ENCODE results near the gene GPR37. TPM values are rescaled to one million over a fixed set of nuclear protein-coding genes. Genes with fewer than 3 reads are reported as not detected.

The GPR37 gene
- total RNA-seq, 4 donors from 2014 or later, result 3.1 to 6.9 (median 6.1) TPM

DNA sequence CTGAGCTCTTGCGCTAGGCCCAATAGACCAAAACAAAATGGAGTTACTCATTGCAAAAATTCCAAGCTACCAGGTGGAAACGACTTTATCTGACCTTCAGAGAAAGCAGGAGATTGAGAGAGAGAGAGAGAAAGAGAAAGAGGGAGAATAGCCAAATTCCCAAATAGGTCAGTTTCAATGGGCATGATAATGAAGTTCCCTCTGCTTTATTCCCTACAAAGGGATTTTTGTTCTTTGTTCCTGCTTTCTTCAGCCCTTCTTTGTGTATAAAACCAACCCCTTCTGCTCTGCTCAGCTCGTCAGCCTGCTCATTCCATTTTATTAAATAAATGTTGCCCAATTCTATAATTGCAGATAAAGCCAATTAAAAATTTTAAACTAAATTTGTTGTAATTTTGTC lies 45.0 kb upstream of the GPR37 start:
- TF ChIP-seq POLR2AphosphoS5 (IDR thresholded peaks at IDR 0.05), result no peak
- no peak for TF ChIP-seq POLR2A (IDR thresholded peaks at IDR 0.05)
- TF ChIP-seq, protein P1, sequence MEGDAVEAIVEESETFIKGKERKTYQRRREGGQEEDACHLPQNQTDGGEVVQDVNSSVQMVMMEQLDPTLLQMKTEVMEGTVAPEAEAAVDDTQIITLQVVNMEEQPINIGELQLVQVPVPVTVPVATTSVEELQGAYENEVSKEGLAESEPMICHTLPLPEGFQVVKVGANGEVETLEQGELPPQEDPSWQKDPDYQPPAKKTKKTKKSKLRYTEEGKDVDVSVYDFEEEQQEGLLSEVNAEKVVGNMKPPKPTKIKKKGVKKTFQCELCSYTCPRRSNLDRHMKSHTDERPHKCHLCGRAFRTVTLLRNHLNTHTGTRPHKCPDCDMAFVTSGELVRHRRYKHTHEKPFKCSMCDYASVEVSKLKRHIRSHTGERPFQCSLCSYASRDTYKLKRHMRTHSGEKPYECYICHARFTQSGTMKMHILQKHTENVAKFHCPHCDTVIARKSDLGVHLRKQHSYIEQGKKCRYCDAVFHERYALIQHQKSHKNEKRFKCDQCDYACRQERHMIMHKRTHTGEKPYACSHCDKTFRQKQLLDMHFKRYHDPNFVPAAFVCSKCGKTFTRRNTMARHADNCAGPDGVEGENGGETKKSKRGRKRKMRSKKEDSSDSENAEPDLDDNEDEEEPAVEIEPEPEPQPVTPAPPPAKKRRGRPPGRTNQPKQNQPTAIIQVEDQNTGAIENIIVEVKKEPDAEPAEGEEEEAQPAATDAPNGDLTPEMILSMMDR (IDR thresholded peaks at IDR 0.05), result no peak
- no peak for TF ChIP-seq EP300 (IDR thresholded peaks at IDR 0.05)
- Histone ChIP-seq H3K9me3 (no peaks in the 10 kb centered on the region), H3K27ac (no peak overlapping the region), H3K4me1 (no peaks in the 10 kb centered on the region), H3K4me3 (no peak overlapping the region), H3K36me3 (no peaks in the 10 kb centered on the region), H3K27me3 (no peaks in the 10 kb centered on the region)
- WGBS, result 65% methylated on average over 3 of the region's 3 CpGs
- DNase-seq (ENCODE audit: low spot score in 2 of 2), result no peak

DNA sequence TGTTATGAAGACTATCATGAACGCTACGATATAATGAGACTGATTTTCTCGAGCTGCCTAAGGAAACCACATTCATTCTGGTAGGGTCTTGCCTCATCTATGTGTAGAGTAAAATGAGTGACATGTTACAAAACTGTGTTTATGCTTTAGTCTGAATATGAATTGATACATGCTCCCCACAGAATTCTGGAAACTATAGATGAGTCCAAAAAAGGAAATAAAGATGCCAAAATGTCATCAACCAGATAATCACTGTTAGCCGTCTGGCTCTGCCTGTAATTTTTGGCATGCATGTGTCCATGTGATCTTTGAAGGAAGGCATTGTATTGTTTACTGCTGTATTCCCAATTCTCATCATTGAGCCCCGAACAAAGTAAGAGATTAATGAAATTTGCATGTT lies 42.6 kb upstream of the GPR37 start:
- Histone ChIP-seq H3K27ac (no peak overlapping the region), H3K27me3 (no peaks in the 10 kb centered on the region), H3K4me1 (no peaks in the 10 kb centered on the region), H3K4me3 (no peak overlapping the region), H3K9me3 (no peaks in the 10 kb centered on the region), H3K36me3 (no peaks in the 10 kb centered on the region)
- WGBS, result 76% methylated on average over 5 of the region's 5 CpGs
- no peak for TF ChIP-seq EP300 (IDR thresholded peaks at IDR 0.05)
- no peak for TF ChIP-seq POLR2AphosphoS5 (IDR thresholded peaks at IDR 0.05)
- TF ChIP-seq, protein P1 (IDR thresholded peaks at IDR 0.05), result no peak
- no peak for DNase-seq (ENCODE audit: low spot score in 2 of 2)

DNA sequence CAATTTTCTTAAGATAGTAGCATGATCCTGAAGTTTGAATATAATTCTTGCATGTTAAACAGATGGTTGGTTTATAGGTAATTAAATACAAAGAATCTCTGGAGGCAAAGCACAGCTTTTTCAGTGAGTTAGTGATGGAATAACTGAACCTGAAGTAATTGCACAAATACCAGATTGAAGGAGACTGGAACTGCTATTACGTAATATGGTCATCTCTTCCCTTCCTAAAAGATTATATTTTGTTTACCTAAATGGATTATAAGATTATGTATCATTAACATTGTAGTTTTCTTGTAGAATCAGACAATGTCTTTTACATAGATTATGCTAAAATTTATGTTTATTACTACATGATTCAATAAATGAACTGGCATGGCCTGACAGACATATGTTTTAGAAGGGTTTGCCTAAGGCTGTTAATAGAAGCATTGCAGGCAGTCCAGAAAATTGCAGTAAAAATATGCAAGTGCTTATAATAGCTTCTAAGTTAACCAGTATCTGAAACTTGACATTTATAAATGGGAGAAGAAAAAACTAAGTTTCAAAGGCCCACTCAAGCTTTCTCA lies 35.8 kb upstream of the GPR37 start:
- no peaks in the 10 kb centered on the region for H3K36me3 ChIP-seq
- no peaks in the 10 kb centered on the region for H3K9me3 ChIP-seq
- H3K4me1 ChIP-seq, result no peaks in the 10 kb centered on the region
- peaks cover 3% of the 10 kb centered on the region for H3K27me3 ChIP-seq
- TF ChIP-seq POLR2A (IDR thresholded peaks at IDR 0.05) (no peak), EP300 (IDR thresholded peaks at IDR 0.05) (no peak), POLR2AphosphoS5 (IDR thresholded peaks at IDR 0.05) (no peak)
- TF ChIP-seq, protein P1 (IDR thresholded peaks at IDR 0.05), result no peak
- 97% methylated on average over 1 of the region's 1 CpG for WGBS
- H3K4me3 ChIP-seq, result no peak overlapping the region
- no peak overlapping the region for H3K27ac ChIP-seq
- no peak for DNase-seq (ENCODE audit: low spot score in 2 of 2)

DNA sequence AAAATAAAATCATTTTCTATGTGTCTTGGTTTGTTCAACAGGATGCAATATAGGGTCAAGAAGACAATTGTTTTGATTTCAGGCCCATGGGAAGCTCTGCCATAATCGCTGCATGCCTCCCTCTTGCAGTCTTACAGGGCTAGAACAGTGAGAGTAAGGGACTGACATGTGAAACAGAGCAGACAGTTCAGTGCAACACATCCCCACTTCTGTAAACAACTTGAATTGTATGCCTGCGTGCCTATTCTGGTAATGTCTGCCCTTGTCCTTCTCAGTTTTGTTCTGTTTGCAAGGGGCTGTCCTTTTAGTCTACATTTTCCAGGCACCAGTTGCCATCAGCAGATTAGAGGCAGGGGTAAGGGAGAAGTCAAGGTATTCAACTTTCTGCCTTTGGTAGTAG lies 34.8 kb upstream of the GPR37 start:
- H3K4me3 ChIP-seq, result no peak overlapping the region
- no peaks in the 10 kb centered on the region for H3K9me3 ChIP-seq
- TF ChIP-seq POLR2AphosphoS5 (IDR thresholded peaks at IDR 0.05) (no peak), POLR2A (IDR thresholded peaks at IDR 0.05) (no peak)
- TF ChIP-seq, protein P1 (IDR thresholded peaks at IDR 0.05), result no peak
- H3K4me1 ChIP-seq, result no peaks in the 10 kb centered on the region
- H3K27ac ChIP-seq, result no peak overlapping the region
- no peaks in the 10 kb centered on the region for H3K36me3 ChIP-seq
- 64% methylated on average over 2 of the region's 2 CpGs for WGBS
- peaks cover 3% of the 10 kb centered on the region for H3K27me3 ChIP-seq
- DNase-seq (ENCODE audit: low spot score in 2 of 2), result no peak

DNA sequence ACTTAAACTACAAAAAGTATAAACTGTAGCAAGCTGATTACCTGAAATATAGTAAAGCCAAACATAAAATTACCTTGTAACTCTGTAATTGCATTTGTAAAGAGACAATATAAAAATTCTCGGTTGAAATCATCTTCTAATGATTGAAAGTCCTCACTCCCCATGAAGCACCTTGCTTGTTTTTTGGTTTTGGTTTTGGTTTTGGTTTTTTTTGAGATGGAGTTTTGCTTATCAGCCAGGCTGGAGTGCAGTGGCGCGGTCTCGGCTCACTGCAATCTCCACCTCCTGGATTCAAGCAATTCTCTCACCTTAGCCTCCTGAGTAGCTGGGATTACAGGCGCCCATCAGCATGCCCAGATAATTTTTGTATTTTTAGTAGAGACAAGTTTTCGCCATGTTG lies 33.9 kb upstream of the GPR37 start:
- no peaks in the 10 kb centered on the region for H3K4me1 ChIP-seq
- no peak overlapping the region for H3K4me3 ChIP-seq
- 95% methylated on average over 6 of the region's 6 CpGs for WGBS
- H3K27me3 ChIP-seq, result peaks cover 3% of the 10 kb centered on the region
- no peak overlapping the region for H3K27ac ChIP-seq
- H3K36me3 ChIP-seq, result no peaks in the 10 kb centered on the region
- no peak for DNase-seq (ENCODE audit: low spot score in 2 of 2)
- no peaks in the 10 kb centered on the region for H3K9me3 ChIP-seq
- no peak for TF ChIP-seq POLR2A (IDR thresholded peaks at IDR 0.05)
- TF ChIP-seq, protein P1 (IDR thresholded peaks at IDR 0.05), result no peak
- no peak for TF ChIP-seq EP300 (IDR thresholded peaks at IDR 0.05)
- no peak for TF ChIP-seq POLR2AphosphoS5 (IDR thresholded peaks at IDR 0.05)

All from suprapubic skin (tissue), 4 donors.